HepG2 (cell line): Measurements from ENCODE around the gene CCDC86. TPM values are rescaled to one million over a fixed set of nuclear protein-coding genes. Genes with fewer than 3 reads are reported as not detected.

Experiments
- ATAC-seq: fragments of 200-7000 bp; cut with Tn5 transposase; 3 replicates; pipeline ENCODE4 v1.9.1; 2020; ENCODE audit warnings: mild to moderate bottlenecking, moderate library complexity
- BruUV-seq: library from RNA; stranded (reverse); fragments of 400-500 nt; replicated peaks from 2 replicates; lab custom pipeline; 2021; lab: Mats Ljungman, UMichigan
- CTCF ChIA-PET: fragments of 300-600 bp; formaldehyde crosslinking; extraction: SDS; loops from one replicate; lab custom pipeline; 2021; ENCODE audit warnings: low total read pairs, inconsistent platforms, low intra/inter-chr PET ratio; lab: Yijun Ruan, JAX
- POLR2A ChIA-PET: fragments of 350-600 bp; sonication (Branson Sonifier 250); formaldehyde crosslinking; loops from one replicate; lab custom pipeline; 2020; ENCODE audit warnings: antibody characterized with exemption, inconsistent platforms; lab: Yijun Ruan, JAX
- DNase-seq: peaks from one replicate; pipeline ENCODE4 v3.0.0-alpha.2; 2015; ENCODE audit warnings: low spot score
- FAIRE-seq: peaks from 3 replicates; lab custom pipeline; 2011; peaks lifted over from hg19 to GRCh38; lab: Jason Lieb, UNC
- H2AFZ ChIP-seq: one replicate; pipeline ENCODE4 v1.6.1; 2011; ENCODE audit warnings: low read length, inconsistent platforms
- H3K27ac ChIP-seq: fragments of 300-600 bp; 3 replicates; pipeline ENCODE4 v1.8.0; 2011; ENCODE audit warnings: mixed run types, mild to moderate bottlenecking, mixed read lengths, low read length, inconsistent platforms; ENCODE audit not compliant: insufficient read depth; ENCODE audit errors: extremely low read length
- H3K27me3 ChIP-seq, 2 experiments: fragments of 200-600 bp in 1 of 2; 2 replicates in 1 of 2; 3 replicates in 1 of 2; pipeline versions ENCODE4 v1.6.0 to v1.8.0; 2011; ENCODE audit warnings: low read length in 2 of 2, mild to moderate bottlenecking in 2 of 2, moderate library complexity in 2 of 2, inconsistent platforms in 1 of 2; ENCODE audit not compliant: insufficient read depth in 2 of 2, control insufficient read depth in 1 of 2
- H3K36me3 ChIP-seq, 2 experiments: fragments of 200-600 bp in 1 of 2; replicated peaks in 1 of 2; 2 replicates in 1 of 2; 3 replicates in 1 of 2; pipeline versions ENCODE4 v1.5.1 to v1.8.0; 2011; ENCODE audit warnings: low read length in 2 of 2, inconsistent platforms in 1 of 2; ENCODE audit not compliant: insufficient read depth in 2 of 2, control insufficient read depth in 1 of 2
- H3K4me1 ChIP-seq: 2 replicates; pipeline ENCODE4 v1.5.1; 2012; ENCODE audit warnings: low read length, inconsistent platforms; ENCODE audit not compliant: insufficient read depth
- H3K4me2 ChIP-seq: 2 replicates; pipeline ENCODE4 v1.6.0; 2011; ENCODE audit warnings: low read depth, low read length, inconsistent platforms
- H3K4me3 ChIP-seq, 3 experiments: fragments of 200-600 bp in 1 of 3; sonication (generic), shearing (Covaris generic) in 1 of 3; replicated peaks in 1 of 3; 2 replicates each; pipeline ENCODE4 v1.5.1; 2011 to 2016; ENCODE audit warnings: low read length in 3 of 3, inconsistent platforms in 2 of 3, low read depth in 2 of 3, mild to moderate bottlenecking in 2 of 3, control low read depth in 1 of 3, mixed read lengths in 1 of 3; ENCODE audit not compliant: insufficient read depth in 1 of 3
- H3K79me2 ChIP-seq: one replicate; pipeline ENCODE4 v1.6.1; 2011; ENCODE audit warnings: low read length, inconsistent platforms; ENCODE audit not compliant: insufficient read depth
- H3K9ac ChIP-seq: 2 replicates; pipeline ENCODE4 v1.6.0; 2011; ENCODE audit warnings: mild to moderate bottlenecking, low read depth, low read length, inconsistent platforms; ENCODE audit not compliant: insufficient read depth
- H3K9me3 ChIP-seq: 2 replicates; pipeline ENCODE4 v1.5.1; 2012; ENCODE audit warnings: mild to moderate bottlenecking, low read length
- H4K20me1 ChIP-seq: 2 replicates; pipeline ENCODE4 v1.6.0; 2011; ENCODE audit warnings: inconsistent platforms, mild to moderate bottlenecking, low read length, moderate library complexity; ENCODE audit not compliant: insufficient read depth
- GATAD1 ChIP-seq: IDR thresholded peaks from 2 replicates; pipeline ENCODE4 v1.6.1; 2016; ENCODE audit warnings: missing genetic modification reagents, missing compliant biosample characterization
- MAFG ChIP-seq: sonication (generic); formaldehyde crosslinking; IDR thresholded peaks from 2 replicates; pipeline ENCODE4 v1.5.1; 2020; ENCODE audit warnings: mild to moderate bottlenecking, missing genetic modification reagents
- PBX3 ChIP-seq: sonication (generic); formaldehyde crosslinking; IDR thresholded peaks from 2 replicates; pipeline ENCODE4 v1.8.1; 2023; ENCODE audit warnings: missing genetic modification reagents, inconsistent platforms, borderline replicate concordance
- RBFOX2 ChIP-seq: fragments of 200-400 bp; formaldehyde crosslinking; IDR thresholded peaks from 2 replicates; pipeline ENCODE4 v1.6.1; 2017; ENCODE audit warnings: low read depth, mild to moderate bottlenecking, low read length
- SAP130 ChIP-seq: IDR thresholded peaks from 2 replicates; pipeline ENCODE4 v1.6.1; 2016; ENCODE audit warnings: low read depth
- THAP8 ChIP-seq: sonication (generic); formaldehyde crosslinking; IDR thresholded peaks from 2 replicates; pipeline ENCODE4 v1.5.1; 2020; ENCODE audit warnings: missing genetic modification reagents, mild to moderate bottlenecking, borderline replicate concordance
- ZNF180 ChIP-seq: sonication (generic); formaldehyde crosslinking; IDR thresholded peaks from 2 replicates; pipeline ENCODE4 v1.4.0; 2020; ENCODE audit warnings: low read depth, missing genetic modification reagents, borderline replicate concordance
- ZNF337 ChIP-seq: sonication (generic); formaldehyde crosslinking; IDR thresholded peaks from 2 replicates; pipeline ENCODE4 v1.5.1; 2020; ENCODE audit warnings: missing genetic modification reagents, low read depth, mild to moderate bottlenecking, borderline replicate concordance
- ZNF740 ChIP-seq: sonication (generic); formaldehyde crosslinking; IDR thresholded peaks from 2 replicates; pipeline ENCODE4 v1.4.0; 2020; ENCODE audit warnings: missing genetic modification reagents
- ZNF792 ChIP-seq: IDR thresholded peaks from 2 replicates; pipeline ENCODE4 v1.6.1; 2016
- WGBS: methylation state at CpG from one replicate; pipeline ENCODE4 v1.1.6; 2017; ENCODE audit warnings: low lambda C conversion rate; 5-methylcytosine and 5-hydroxymethylcytosine counted together
- in situ Hi-C: cut with HindIII; loops from 2 replicates; pipeline ENCODE4 v1.10.0; 2017; ENCODE audit warnings: low pct_unique_long_range_greater_than_20kb; ENCODE audit not compliant: extremely low pct_ligation_motif_present
- intact Hi-C: fragments of 100-400 bp; cut with micrococcal nuclease; formaldehyde crosslinking; loops from one replicate; pipeline ENCODE4 v1.10.0; 2022; ENCODE audit not compliant: unreplicated experiment
- polyA plus RNA-seq, 8 experiments: library from polyadenylated mRNA; depleted of rRNA in 3 of 8; stranded (reverse) in 7 of 8; unstranded in 1 of 8; fragments of >200 nt; fragmentation: Illumina TruSeq in 4 of 8; extraction: Trizol in 4 of 8; gene quantifications; 2 replicates each; pipeline versions ENCODE4 v1.2.1 to v1.2.3, GENCODE V29; 2011 to 2016; ENCODE audit warnings: low read depth in 4 of 8, missing spikeins in 1 of 8, mixed read lengths in 1 of 8; ENCODE audit not compliant: insufficient read depth in 1 of 8
- total RNA-seq, 5 experiments: library from RNA; depleted of rRNA; stranded (reverse); fragments of >200 nt; fragmentation: Illumina TruSeq; extraction: Trizol; gene quantifications; 2 replicates each; pipeline ENCODE4 v1.2.3, GENCODE V29; 2016; ENCODE audit warnings: low read depth in 1 of 5
- TF ChIP-seq, protein P1 (sequence below): sonication (generic); formaldehyde crosslinking; conservative IDR thresholded peaks from 2 replicates; pipeline ENCODE4 v1.8.0; 2022; ENCODE audit warnings: low read depth, missing genetic modification reagents
- TF ChIP-seq, protein P2 (sequence below): sonication (generic); formaldehyde crosslinking; IDR thresholded peaks from 2 replicates; pipeline ENCODE4 v1.4.0; 2020; ENCODE audit warnings: mild to moderate bottlenecking, missing genetic modification reagents

Gene CCDC86
- total and polyA plus RNA-seq, 2 of the 13 experiments (the other 11 are each of a cell fraction or from before 2014, with no cell fraction given) = 33.8 to 37.6 TPM

DNA sequence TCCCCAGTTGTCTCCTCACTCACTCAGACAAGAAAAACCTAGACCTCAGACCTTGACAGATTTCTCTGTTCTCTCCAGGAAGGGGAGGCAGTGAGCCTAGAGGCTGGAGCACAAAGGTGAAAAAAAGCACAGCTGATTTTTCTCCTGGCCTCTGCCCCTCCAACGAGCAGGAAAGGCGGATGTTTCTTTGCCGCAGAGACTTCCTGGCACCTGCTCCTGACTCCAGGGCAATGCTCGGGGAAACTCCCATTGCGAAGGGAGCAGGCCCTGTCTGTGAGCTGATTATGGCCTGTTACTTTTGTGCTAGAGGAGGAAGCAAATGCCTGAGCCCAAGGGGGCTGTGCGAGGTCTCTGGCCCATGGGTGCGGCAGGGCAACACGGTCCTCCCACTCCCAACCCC, 31.3 kb upstream of the CCDC86 start (continued):
- TF ChIP-seq ZNF740 (CRISPR knock-in tag) = no peak
- TF ChIP-seq SAP130 (CRISPR knock-in tag) = no peak
- no peak for TF ChIP-seq ZNF180
- no peak for TF ChIP-seq RBFOX2
- no peak for TF ChIP-seq MAFG (CRISPR knock-in tag)
- TF ChIP-seq ZNF792 = no peak

- ChIA-PET POLR2A (no interaction called here), CTCF (no interaction called here)
- WGBS = 0% methylated on average over 1 of the region's 1 CpG
- Histone ChIP-seq H3K27ac (no peak overlapping the region), H2AFZ (no peak overlapping the region), H3K27me3 (peaks cover 1 to 4% of the 10 kb centered on the region in 2 experiments; a peak in 2 of 5 replicates), H3K4me1 (no peaks in the 10 kb centered on the region), H3K9ac (no peak overlapping the region), H3K36me3 (no peaks in the 10 kb centered on the region), H3K4me3 (no peak overlapping the region), H3K4me2 (no peak overlapping the region), H3K9me3 (peaks cover 11% of the 10 kb centered on the region), H4K20me1 (no peaks in the 10 kb centered on the region), H3K79me2 (no peaks in the 10 kb centered on the region)
- FAIRE-seq = no peak
- in situ Hi-C loops (no loop called here), intact Hi-C loops (no loop called here)
- ATAC-seq = no peak
- no TSS peak for BruUV-seq
- DNase-seq = no peak
- TF ChIP-seq GATAD1 (CRISPR knock-in tag) = no peak
- TF ChIP-seq ZNF337 (CRISPR knock-in tag) = no peak
- no peak for TF ChIP-seq THAP8 (CRISPR knock-in tag)
- TF ChIP-seq, protein P1, sequence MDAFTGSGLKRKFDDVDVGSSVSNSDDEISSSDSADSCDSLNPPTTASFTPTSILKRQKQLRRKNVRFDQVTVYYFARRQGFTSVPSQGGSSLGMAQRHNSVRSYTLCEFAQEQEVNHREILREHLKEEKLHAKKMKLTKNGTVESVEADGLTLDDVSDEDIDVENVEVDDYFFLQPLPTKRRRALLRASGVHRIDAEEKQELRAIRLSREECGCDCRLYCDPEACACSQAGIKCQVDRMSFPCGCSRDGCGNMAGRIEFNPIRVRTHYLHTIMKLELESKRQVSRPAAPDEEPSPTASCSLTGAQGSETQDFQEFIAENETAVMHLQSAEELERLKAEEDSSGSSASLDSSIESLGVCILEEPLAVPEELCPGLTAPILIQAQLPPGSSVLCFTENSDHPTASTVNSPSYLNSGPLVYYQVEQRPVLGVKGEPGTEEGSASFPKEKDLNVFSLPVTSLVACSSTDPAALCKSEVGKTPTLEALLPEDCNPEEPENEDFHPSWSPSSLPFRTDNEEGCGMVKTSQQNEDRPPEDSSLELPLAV = no peak
- no peak for TF ChIP-seq PBX3 (CRISPR knock-in tag)
- TF ChIP-seq, protein P2, sequence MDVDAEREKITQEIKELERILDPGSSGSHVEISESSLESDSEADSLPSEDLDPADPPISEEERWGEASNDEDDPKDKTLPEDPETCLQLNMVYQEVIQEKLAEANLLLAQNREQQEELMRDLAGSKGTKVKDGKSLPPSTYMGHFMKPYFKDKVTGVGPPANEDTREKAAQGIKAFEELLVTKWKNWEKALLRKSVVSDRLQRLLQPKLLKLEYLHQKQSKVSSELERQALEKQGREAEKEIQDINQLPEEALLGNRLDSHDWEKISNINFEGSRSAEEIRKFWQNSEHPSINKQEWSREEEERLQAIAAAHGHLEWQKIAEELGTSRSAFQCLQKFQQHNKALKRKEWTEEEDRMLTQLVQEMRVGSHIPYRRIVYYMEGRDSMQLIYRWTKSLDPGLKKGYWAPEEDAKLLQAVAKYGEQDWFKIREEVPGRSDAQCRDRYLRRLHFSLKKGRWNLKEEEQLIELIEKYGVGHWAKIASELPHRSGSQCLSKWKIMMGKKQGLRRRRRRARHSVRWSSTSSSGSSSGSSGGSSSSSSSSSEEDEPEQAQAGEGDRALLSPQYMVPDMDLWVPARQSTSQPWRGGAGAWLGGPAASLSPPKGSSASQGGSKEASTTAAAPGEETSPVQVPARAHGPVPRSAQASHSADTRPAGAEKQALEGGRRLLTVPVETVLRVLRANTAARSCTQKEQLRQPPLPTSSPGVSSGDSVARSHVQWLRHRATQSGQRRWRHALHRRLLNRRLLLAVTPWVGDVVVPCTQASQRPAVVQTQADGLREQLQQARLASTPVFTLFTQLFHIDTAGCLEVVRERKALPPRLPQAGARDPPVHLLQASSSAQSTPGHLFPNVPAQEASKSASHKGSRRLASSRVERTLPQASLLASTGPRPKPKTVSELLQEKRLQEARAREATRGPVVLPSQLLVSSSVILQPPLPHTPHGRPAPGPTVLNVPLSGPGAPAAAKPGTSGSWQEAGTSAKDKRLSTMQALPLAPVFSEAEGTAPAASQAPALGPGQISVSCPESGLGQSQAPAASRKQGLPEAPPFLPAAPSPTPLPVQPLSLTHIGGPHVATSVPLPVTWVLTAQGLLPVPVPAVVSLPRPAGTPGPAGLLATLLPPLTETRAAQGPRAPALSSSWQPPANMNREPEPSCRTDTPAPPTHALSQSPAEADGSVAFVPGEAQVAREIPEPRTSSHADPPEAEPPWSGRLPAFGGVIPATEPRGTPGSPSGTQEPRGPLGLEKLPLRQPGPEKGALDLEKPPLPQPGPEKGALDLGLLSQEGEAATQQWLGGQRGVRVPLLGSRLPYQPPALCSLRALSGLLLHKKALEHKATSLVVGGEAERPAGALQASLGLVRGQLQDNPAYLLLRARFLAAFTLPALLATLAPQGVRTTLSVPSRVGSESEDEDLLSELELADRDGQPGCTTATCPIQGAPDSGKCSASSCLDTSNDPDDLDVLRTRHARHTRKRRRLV (CRISPR knock-in tag) = no peak
Observed at GRCh38 chr11:60813324-60813723, 28.6 kb upstream of the CCDC86 start.
